CD4-positive, alpha-beta T cell treated with Interleukin-4 for 4 hours (primary cell): ENCODE results near the gene EEF2KMT.
"Not testable (repeated sequence)": the region's sequence is repeated elsewhere in the genome, so short reads cannot be mapped to it uniquely, and the experiment has no call there.

Experiments
- DNase-seq: peaks from one replicate; pipeline ENCODE4 v3.0.0-alpha.2; 2020

EEF2KMT gene

DNA sequence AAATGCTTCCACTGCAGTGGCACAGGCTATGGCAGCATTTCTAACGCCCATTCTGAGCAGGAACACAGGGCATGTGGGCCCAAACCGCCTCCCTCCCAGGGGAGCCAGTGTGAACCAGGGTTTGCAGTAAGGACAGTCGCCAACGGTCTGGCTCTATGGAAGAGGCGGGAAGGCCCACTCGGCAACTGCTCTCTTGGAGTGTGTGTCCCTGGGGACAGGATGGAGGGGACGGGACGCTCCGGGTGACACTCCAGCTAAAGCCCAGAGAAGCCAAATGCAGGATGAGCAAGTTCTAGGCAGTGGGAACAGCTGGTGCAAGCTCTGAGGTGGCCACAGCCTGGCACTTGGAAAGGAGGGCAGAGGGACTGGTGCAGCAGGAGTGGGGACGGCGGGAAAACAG, 3.8 kb downstream of the EEF2KMT start:
- not testable (repeated sequence) for DNase-seq

GRCh38 chr16:5093081-5093480, 4.5 kb downstream of the EEF2KMT start:
- DNase-seq: not testable (repeated sequence)

- DNase-seq: not testable (repeated sequence)
Measured at GRCh38 chr16:5090592-5090991, 7.0 kb downstream of the EEF2KMT start.

- DNase-seq: not testable (repeated sequence)
Measured at GRCh38 chr16:5089911-5090555, 7.6 kb downstream of the EEF2KMT start.

DNA sequence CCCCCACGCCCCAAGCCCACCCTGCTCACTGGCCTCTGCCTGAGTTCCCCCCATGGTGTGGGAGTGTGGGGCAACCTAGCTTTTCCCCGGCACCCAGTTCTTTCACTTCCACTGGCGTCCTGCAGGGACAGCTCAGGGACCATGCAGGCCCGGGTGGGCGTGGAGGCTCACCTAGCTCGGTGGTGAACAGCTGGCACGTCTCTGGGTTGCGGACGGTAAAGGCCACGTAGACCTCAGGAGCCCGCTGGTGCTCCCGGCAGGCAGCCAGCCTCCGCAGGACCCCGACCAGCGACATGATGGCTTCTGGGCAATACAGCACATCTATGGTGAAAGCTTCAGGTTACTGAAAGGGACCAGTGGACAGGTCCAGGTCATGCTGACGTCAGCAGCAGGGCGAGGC, 8.7 kb downstream of the EEF2KMT start:
- DNase-seq: not testable (repeated sequence)

DNA sequence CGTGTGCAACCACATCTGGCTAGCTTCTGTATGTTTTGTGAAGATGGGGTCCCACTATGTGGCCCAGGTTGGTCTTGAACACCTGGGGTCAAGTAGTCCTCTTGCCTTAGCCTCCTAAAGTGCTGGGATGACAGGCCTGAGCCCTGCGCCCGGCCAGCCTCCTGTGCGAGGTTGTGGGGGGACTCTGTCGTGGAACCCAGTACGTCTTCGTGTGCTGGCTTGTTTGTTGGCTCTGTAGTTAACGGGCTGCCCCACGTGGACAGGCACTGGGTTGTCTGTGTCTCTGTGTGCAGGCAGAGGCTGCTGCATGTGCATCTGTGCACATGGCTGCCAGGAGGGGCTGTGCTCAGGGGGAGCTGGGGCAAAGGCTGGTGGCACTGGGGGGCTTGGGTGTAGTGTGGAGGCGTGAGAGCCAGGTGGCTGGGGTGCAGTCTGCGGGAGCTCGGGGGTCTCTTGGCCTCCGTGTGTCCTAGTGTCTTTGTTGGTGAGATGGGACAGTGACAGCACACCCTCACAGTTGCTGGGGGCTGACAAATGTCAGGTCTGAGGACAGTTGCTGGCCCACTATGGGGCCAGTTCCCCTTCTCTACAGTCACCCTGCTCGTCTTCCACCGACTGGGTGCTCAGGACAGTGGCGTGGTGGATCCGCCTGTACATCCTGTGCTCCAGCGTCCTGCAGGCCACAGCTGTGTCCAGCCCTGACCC, 9.4 kb downstream of the EEF2KMT start:
- DNase-seq: not testable (repeated sequence)

GRCh38 chr16:5085716-5086115, 11.9 kb downstream of the EEF2KMT start:
- DNase-seq: not testable (repeated sequence)

DNA sequence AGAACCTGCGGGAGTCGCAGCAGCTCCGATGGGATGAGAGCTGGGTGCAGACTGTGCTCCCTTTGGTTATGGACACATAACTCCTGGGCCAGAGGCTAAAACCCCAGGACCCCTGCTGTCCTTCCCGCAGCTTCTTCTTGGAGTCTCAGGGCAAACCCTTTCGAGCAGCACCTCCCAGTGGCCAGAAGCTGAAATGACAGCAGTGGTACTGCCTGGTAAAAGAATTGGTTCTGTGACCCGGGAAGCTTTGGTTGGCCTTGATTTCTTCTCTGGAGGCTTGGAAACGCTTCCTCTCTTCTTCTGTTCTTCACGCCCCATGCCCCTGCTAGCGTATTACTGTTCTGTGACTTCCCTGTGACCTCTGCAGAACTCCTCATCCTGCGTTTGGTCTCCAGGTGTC, 12.8 kb downstream of the EEF2KMT start:
- peak; percentile 50 for DNase-seq

GRCh38 chr16:5084099-5084731, 13.4 kb downstream of the EEF2KMT start:
- DNase-seq: not testable (repeated sequence)

DNA sequence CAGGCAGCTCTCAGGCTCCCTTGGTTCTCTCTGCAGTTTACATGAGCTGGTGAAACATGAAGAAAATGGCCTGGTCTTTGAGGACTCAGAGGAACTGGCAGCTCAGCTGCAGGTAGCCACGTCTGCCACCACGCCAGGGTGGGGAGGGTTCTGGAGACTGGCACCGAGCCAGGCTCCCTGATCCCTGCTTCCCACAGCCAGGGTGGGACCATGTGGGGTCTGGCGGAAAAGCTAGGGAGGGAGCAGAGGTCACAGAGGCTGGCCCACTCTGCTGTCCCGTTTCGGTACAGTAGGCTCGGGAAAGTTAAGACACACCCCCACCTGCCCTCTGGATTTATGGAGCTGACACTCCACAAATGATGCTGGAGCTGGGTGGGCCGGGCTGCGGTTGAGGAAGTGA, 13.9 kb downstream of the EEF2KMT start:
- DNase-seq: not testable (repeated sequence)

DNA sequence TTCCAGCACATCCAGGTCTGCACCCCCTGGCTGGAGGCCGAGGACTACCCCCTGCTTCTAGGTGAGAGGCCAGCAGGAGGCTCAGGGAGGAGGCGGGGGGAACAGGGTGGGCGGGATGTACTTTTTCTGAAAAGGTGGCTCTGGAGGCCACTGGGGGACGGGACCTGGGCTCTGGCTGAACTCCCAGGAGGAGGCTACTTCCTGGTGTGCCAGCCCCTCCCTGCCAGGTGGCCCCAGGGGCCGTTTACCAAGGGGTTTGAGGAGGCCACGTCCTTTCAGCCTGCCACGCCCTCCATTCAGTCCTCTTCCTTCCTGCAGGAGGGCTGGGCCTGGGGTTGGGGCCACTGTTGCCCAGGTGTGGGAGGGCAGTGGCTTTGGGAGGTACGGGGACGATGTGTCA, 16.6 kb downstream of the EEF2KMT start:
- not testable (repeated sequence) for DNase-seq

DNA sequence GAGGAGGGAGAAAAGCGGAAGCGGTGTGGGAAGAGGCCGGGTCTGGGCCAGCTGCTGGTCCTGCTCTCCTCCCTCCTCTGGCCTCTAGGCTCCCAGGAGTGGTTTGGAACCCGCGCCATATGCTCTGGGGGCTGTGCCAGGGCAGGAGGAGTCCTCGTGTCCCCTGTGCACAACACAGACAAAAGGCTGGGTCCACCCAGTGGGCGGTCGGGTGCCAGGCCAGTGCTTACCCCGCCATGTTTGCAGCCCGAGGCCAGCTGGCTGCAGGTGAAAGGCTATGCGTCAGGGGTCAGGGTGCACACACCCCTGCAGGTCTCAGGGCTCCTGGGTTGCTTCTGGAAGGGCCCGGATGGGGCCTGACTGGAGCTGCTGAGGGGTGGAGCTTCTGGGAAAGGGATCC, 17.1 kb downstream of the EEF2KMT start:
- not testable (repeated sequence) for DNase-seq

DNA sequence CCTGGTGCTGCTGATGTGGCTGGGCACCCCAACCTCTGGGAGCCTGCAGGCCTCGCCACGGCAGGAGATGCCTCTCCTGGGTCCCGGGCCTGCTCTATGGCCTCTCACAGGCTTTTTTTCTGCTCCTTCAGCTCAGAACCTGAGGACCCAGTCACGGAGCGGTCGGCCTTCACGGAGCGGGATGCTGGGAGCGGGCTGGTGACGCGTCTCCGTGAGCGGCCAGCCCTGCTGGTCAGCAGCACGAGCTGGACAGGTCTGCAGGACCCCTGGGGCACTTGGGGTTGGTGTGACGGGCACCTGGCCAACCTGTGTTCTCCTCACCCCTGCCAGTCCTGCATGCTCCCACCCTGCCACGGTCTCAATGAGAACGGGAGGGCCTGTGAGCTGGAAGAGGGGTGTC, 19.0 kb downstream of the EEF2KMT start:
- DNase-seq: no peak

DNA sequence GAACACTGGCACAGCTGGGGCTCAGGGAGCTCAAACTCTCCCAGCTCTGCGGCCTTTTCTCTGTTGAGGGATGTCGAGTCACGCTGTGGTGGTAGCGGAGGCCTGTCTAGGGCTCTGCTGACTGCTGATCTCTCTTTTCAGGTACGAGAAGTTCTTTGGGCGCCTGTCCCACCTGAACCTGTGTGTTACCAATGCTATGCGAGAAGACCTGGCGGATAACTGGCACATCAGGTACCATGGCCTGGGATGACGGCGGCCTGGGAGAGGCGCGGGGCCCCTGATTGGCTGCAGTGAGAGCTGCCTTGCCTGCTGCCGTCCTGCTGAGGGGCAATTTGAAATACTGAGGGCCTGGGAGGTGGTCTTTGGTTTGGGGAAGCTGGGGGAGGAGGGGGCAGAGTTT, 20.3 kb downstream of the EEF2KMT start:
- DNase-seq: no peak

- DNase-seq: no peak
Measured at GRCh38 chr16:5075637-5076036, 22.0 kb downstream of the EEF2KMT start.

DNA sequence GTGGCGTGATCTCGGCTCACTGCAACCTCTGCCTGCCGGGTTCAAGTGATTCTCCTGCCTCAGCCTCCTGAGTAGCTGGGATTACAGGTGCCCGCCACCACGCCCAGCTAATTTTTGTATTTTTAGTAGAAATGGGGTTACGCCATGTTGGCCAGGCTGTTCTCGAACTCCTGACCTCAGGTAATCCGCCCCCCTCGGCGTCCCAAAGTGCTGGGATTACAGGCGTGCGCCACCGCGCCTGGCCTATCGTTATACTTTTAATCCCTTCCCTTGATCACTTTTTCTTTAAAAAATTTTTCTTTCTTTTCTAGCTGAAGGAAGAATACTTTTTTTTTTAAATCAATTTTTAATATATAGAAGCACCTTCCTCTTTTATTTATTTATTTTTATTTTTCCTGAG, 23.8 kb downstream of the EEF2KMT start:
- not testable (repeated sequence) for DNase-seq

GRCh38 chr16:5073279-5073629, 24.3 kb downstream of the EEF2KMT start:
- no peak for DNase-seq

DNA sequence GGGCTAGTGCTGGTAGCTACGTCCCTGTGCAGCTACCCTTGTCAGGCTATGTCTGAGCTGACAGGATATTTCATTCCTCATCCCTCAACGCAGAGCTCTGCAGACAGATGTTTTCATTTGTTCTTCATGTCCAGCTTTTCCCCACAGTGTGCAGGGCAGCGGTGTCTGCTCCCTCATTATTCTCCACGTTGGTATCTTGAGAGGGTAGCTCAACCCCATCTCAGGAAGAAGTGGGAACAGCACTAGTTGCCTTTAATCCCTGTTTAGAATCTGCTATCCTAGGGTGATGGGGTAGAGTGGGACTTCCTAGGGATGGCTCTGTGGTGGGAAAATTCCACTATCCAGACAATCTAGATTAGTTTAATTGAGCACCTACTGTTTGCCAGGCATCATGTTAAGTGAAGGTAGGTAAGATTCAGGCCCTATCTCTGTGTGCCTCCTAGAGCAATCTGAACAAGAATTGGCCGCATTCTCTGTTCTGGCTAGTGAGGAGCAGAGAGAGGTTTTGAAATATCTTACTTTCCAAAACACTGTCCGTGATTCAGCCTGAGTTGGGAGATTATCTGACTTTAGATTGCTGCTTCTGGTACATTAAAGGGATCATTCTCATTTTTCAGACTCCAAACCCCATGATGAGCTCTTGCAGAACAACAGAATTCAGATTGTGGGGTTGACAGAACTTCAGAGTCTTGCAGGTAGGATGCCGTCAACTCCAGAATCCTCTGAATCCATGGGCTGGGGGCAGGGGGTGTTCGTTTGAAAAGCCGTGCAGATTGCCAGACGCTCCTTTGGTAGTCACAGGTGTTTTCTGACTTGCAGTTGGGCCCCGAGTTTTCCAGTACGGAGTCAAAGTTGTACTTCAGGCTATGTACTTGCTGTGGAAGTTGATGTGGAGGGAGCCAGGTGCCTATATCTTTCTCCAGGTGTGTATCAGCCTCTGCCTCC, 25.0 kb downstream of the EEF2KMT start:
- no peak for DNase-seq

- DNase-seq: peak; percentile 89
Measured at GRCh38 chr16:5071681-5072333, 25.8 kb downstream of the EEF2KMT start, which contains the start of gene ALG1. TSS of gene ALG1 (plus strand) at chr16:5071843. CDS start at chr16:5071850, 7 bp downstream.

DNA sequence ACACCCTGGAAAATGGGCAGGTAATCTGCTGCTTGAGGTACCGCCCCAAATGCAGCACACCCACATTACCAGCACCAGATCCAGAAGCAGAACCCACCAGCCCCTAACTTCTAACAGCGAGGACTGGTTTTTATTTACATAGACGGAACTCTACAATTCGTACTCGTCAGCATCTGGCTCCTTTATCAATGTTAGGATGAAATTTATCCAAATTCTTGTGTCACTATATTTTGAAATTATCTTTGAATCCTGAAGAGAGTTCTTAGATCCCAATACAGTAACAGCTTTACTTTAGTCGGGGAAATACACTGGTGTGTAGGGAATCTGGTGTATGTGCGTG, 26.3 kb downstream of the EEF2KMT start:
- DNase-seq: no peak

DNA sequence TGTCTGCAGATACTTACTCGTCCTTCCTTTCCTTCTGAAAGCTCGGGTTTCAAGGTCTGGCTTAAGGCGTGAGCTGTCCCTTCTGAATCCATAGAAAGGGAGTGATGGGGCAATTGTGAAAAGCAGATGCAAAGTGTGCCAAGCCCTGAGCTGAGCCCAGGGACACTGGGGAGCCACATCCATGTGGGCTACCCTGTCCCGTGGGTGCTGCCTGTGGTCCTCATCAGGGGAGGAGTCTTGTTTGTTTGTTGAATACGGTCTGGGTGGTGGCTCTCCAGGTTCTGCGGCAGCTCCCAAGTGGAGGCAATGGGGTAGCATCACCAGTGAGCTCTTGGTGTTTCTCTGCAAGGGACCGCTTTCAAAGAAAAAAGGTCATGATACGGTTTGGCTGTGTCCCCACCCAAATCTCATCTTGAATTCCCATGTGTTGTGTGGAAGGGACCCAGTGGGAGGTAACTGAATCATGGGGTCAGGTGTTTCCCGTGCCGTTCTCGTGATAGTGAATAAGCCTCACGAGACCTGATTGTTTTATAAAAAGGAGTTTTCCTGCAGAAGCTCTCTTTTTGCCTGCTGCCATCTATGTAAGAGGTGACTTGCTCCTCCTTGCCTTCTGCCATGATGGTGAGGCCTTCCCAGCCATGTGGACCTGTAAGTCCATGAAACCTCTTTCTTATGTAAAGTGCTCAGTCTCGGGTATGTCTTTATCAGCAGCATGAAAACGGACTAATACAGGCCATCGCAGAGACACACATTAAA, 27.0 kb downstream of the EEF2KMT start:
- no peak for DNase-seq

DNA sequence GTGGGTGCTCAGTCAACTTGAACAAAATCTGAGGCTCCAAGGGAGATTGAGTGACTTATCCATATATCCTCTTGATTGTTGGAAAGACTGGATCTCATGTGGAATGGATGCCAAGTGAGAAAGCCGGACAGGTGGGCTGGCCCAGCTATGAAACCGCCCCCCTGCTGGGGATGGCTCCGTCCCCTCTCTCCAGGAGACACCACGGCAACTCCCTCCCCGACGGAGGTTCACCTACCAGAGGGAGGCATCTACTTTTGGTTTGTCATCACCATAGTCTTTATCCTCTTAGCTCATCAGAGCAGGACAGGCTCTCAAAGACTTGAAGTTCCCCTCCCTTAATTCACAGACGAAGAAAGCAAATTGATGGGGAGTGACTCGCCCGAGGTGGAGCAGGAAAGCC, 27.7 kb downstream of the EEF2KMT start:
- DNase-seq: no peak
